ENCODE results near the gene PGA5.
"Not testable (repeated sequence)": the region's sequence is repeated elsewhere in the genome, so short reads cannot be mapped to it uniquely, and the experiment has no call there.

Gene PGA5

GRCh38 chr11:61240875-61241274 lies at the start of gene PGA5:
Gene PGA5 (plus strand): TSS chr11:61241175. CDS start chr11:61241227, 52 bp downstream.
- DNase-seq (ENCODE audit: extremely low spot score); CTCF ChIA-PET; POLR2A ChIA-PET: not testable (repeated sequence)

- ChIA-PET CTCF (no interaction called here), POLR2A (no interaction called here)
- DNase-seq (ENCODE audit: extremely low spot score) = no peak
- no peak for TF ChIP-seq ARNT (IDR thresholded peaks at IDR 0.05)
These were observed 47.4 kb upstream of the PGA5 start for GRCh38 chr11:61193596-61193995.

- CTCF ChIA-PET = no interaction called here
- DNase-seq (ENCODE audit: extremely low spot score) = no peak
- TF ChIP-seq FOXA1 (IDR thresholded peaks at IDR 0.05) = no peak
- no peak for TF ChIP-seq ELF4 (IDR thresholded peaks at IDR 0.05)
- no peak for TF ChIP-seq TARDBP (IDR thresholded peaks at IDR 0.05)
- no peak for TF ChIP-seq LEF1 (IDR thresholded peaks at IDR 0.05; ENCODE audit: borderline replicate concordance)
- no peak for TF ChIP-seq ARNT (IDR thresholded peaks at IDR 0.05)
- no peak for TF ChIP-seq CTBP1 (IDR thresholded peaks at IDR 0.05; ENCODE audit: borderline replicate concordance)
- TF ChIP-seq L3MBTL2 (conservative IDR thresholded peaks at IDR 0.05) = no peak
- TF ChIP-seq NFRKB (IDR thresholded peaks at IDR 0.05) = no peak
- TF ChIP-seq, protein P1, sequence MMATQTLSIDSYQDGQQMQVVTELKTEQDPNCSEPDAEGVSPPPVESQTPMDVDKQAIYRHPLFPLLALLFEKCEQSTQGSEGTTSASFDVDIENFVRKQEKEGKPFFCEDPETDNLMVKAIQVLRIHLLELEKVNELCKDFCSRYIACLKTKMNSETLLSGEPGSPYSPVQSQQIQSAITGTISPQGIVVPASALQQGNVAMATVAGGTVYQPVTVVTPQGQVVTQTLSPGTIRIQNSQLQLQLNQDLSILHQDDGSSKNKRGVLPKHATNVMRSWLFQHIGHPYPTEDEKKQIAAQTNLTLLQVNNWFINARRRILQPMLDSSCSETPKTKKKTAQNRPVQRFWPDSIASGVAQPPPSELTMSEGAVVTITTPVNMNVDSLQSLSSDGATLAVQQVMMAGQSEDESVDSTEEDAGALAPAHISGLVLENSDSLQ (IDR thresholded peaks at IDR 0.05) = no peak
- no peak for TF ChIP-seq SUZ12 (IDR thresholded peaks at IDR 0.05)
- no peak for TF ChIP-seq ZNF384 (IDR thresholded peaks at IDR 0.05)
- TF ChIP-seq SP1 (IDR thresholded peaks at IDR 0.05) = no peak
- TF ChIP-seq BHLHE40 (IDR thresholded peaks at IDR 0.05; ENCODE audit: borderline replicate concordance) = no peak
- TF ChIP-seq FOXM1 (IDR thresholded peaks at IDR 0.05; ENCODE audit: borderline replicate concordance) = no peak
- TF ChIP-seq FOXK2 (IDR thresholded peaks at IDR 0.05) = no peak
- no peak for TF ChIP-seq HDGF (IDR thresholded peaks at IDR 0.05; ENCODE audit: borderline replicate concordance)
- POLR2A ChIA-PET = no interaction called here
These were observed 46.8 kb upstream of the PGA5 start for GRCh38 chr11:61194169-61194671.

- no peak for TF ChIP-seq FOXM1 (IDR thresholded peaks at IDR 0.05; ENCODE audit: borderline replicate concordance)
- CTCF ChIA-PET = interaction anchor here (1.2 kb wide), 1 partner anchor 296 kb away, joined by 3 read pairs; no protein-coding TSS in a partner anchor
- POLR2A ChIA-PET = no interaction called here
- no peak for DNase-seq (ENCODE audit: extremely low spot score)
These were observed 45.8 kb upstream of the PGA5 start for GRCh38 chr11:61194981-61195695.

GRCh38 chr11:61195719-61196118 lies 45.3 kb upstream of the PGA5 start:
- POLR2A ChIA-PET = no interaction called here
- no peak for DNase-seq (ENCODE audit: extremely low spot score)
- TF ChIP-seq FOXA1 (IDR thresholded peaks at IDR 0.05) = no peak
- CTCF ChIA-PET = interaction anchor here (1.2 kb wide), 1 partner anchor 296 kb away, joined by 3 read pairs; no protein-coding TSS in a partner anchor

- DNase-seq (ENCODE audit: extremely low spot score) = no peak
- CTCF ChIA-PET = no interaction called here
- POLR2A ChIA-PET = no interaction called here
- TF ChIP-seq FOXK2 (IDR thresholded peaks at IDR 0.05) (no peak), L3MBTL2 (conservative IDR thresholded peaks at IDR 0.05) (no peak), BHLHE40 (IDR thresholded peaks at IDR 0.05; ENCODE audit: borderline replicate concordance) (no peak), FOXM1 (IDR thresholded peaks at IDR 0.05; ENCODE audit: borderline replicate concordance) (no peak), LEF1 (IDR thresholded peaks at IDR 0.05; ENCODE audit: borderline replicate concordance) (no peak), ZNF384 (IDR thresholded peaks at IDR 0.05) (no peak), ELF4 (IDR thresholded peaks at IDR 0.05) (no peak), TARDBP (IDR thresholded peaks at IDR 0.05) (no peak), ARNT (IDR thresholded peaks at IDR 0.05) (no peak), SP1 (IDR thresholded peaks at IDR 0.05) (no peak), CTBP1 (IDR thresholded peaks at IDR 0.05; ENCODE audit: borderline replicate concordance) (no peak), SUZ12 (IDR thresholded peaks at IDR 0.05) (no peak)
- TF ChIP-seq, protein P1 (IDR thresholded peaks at IDR 0.05) = no peak
These were observed 42.6 kb upstream of the PGA5 start for GRCh38 chr11:61198361-61198760.

- CTCF ChIA-PET = no interaction called here
These were observed 41.9 kb upstream of the PGA5 start for GRCh38 chr11:61198948-61199523.

GRCh38 chr11:61201476-61201875 lies 39.5 kb upstream of the PGA5 start:
- no peak for DNase-seq (ENCODE audit: extremely low spot score)
- ChIA-PET CTCF (no interaction called here), POLR2A (no interaction called here)
- TF ChIP-seq ARNT (IDR thresholded peaks at IDR 0.05) = no peak

More at GRCh38 chr11:61198948-61199523, 41.9 kb upstream of the PGA5 start:
- POLR2A ChIA-PET = no interaction called here
- TF ChIP-seq SUZ12 (IDR thresholded peaks at IDR 0.05) (no peak), ELF4 (IDR thresholded peaks at IDR 0.05) (no peak)
- no peak for DNase-seq (ENCODE audit: extremely low spot score)

DNA sequence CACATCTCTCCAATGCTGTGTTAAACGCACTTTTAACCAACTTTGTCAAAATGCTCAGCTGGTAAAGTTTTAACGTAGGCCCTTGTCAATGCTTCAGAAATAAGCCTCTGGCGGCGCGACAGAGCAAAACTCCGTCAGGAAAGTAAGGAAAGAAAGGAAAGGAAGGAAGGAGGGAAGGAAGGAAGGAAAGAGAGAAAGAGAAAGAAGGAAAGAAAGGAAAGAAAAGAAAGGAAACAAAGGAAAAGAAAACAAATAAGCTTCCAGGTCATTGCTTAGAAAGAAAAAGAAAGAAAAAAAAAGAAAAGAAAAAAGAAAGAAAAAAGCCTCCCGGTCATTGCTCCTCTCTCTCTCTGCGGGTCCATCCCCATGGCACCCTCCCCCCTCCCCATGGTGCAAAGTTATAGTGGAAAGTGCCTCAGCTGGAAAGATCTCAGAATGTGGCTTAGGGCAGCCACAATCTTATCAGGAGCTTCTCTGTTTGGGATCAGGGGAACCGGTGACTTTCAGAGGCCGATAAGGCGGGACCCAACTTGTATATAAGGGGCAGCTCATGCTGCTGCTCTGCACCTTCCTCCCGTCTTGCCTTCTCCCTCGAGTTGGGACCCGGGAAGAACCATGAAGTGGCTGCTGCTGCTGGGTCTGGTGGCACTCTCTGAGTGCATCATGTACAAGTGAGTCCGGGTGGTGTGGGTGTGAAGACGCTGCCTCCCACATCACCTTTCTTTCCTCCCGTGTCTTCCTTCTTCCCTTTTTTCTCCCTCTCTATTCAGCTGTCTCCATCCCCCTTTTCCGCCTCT lies 37.8 kb upstream of the PGA5 start, which contains the start of gene PGA3:
TSS of gene PGA3 (plus strand) at position 566 of the 797 bp plus-strand sequence. CDS start at position 616, 50 bp downstream.
- DNase-seq (ENCODE audit: extremely low spot score); POLR2A ChIA-PET: not testable (repeated sequence)
- CTCF ChIA-PET = interaction anchor here (0.7 kb wide), 1 partner anchor 133 kb away, joined by 3 read pairs; no protein-coding TSS in a partner anchor

- POLR2A ChIA-PET; DNase-seq (ENCODE audit: extremely low spot score): not testable (repeated sequence)
- CTCF ChIA-PET = interaction anchor here (0.7 kb wide), 1 partner anchor 132 kb away, joined by 3 read pairs; no protein-coding TSS in a partner anchor
These were observed 37.1 kb upstream of the PGA5 start for GRCh38 chr11:61203873-61204272.

- POLR2A ChIA-PET; CTCF ChIA-PET; DNase-seq (ENCODE audit: extremely low spot score): not testable (repeated sequence)
These were observed 36.4 kb upstream of the PGA5 start for GRCh38 chr11:61204502-61205059.

Data from HEK293T (cell line).